HG02885 (cell line): Measurements from ENCODE around the gene BTG1.

ENCODE experiments used
- ATAC-seq: cut with Tn5 transposase; IDR thresholded peaks from one replicate; pipeline ENCODE4 v1.9.1; 2021; ENCODE audit warnings: mild to moderate bottlenecking; ENCODE audit not compliant: unreplicated experiment, poor library complexity

BTG1 gene

GRCh38 chr12:92105676-92106075 lies 40.0 kb downstream of the BTG1 start:
- ATAC-seq, result no peak

DNA sequence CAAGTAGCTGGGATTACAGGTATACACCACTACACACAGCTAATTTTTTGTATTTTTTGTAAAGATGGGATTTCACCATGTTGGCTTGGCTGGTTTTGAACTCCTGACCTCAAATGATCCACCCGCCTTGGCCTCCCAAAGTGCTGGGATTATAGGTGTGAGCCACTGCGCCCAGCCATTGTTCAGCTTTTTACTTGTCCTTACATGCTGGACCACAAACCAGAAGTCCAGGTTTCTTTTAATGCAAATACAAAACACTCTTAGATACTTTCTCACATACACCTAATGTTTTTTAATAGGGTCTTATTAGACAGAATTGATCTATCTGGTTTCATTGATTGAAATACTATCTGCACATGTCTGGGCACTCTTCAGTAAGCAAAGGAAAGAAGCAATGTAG lies 40.5 kb downstream of the BTG1 start:
- no peak for ATAC-seq

DNA sequence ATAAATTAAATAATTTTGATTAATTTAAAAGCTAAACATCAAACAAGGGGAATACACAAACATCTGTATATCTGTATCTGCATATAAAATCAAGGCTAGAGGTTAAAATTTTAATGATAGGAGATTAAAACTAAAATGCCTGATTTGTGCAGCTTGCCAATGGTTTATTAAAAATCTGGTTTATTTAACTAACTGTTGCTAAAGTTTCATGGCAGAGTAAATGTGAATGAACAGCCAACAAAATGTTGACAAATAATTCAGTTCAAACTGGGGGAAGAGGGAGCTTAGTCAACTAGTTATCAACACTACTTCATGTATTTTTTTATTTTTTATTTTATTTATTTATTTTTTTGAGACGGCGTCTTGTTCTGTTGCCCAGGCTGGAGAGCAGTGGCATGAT lies 43.0 kb downstream of the BTG1 start:
- no peak for ATAC-seq

DNA sequence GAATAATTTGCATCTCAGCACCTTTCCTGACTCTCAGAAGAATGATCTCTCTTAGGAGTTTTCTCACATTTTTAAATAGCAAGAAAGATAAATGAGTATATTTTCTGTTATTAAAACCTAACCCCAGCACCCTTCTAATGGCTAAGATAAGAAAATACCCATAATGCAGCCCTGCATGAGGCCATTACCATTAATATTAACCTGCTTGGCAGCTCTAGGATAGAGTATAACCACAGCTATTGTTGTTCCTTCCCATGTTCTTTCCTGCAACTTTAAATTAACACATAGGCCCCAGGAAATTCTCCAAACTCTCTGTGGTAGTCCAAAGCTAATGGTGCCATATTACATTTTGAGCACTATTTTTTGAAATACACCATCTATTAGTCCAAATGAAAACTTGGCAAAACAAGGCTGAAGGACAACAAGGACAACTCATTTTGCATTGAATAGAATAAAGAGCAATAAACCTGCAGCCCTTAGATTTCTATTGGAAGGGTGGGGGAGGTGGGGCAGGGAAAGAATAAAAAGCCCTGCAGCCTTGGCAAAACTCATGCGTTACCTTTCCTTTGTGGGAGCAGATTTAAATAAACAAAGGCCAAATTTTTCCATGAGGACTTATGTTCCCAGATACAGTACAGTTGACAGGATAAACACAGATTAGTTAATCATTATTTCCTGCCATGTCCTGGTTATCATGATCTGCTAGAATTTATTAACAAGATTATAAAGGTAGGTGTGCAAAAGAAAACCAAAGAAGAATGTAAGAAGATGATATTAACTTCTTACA lies 46.9 kb downstream of the BTG1 start:
- no peak for ATAC-seq

DNA sequence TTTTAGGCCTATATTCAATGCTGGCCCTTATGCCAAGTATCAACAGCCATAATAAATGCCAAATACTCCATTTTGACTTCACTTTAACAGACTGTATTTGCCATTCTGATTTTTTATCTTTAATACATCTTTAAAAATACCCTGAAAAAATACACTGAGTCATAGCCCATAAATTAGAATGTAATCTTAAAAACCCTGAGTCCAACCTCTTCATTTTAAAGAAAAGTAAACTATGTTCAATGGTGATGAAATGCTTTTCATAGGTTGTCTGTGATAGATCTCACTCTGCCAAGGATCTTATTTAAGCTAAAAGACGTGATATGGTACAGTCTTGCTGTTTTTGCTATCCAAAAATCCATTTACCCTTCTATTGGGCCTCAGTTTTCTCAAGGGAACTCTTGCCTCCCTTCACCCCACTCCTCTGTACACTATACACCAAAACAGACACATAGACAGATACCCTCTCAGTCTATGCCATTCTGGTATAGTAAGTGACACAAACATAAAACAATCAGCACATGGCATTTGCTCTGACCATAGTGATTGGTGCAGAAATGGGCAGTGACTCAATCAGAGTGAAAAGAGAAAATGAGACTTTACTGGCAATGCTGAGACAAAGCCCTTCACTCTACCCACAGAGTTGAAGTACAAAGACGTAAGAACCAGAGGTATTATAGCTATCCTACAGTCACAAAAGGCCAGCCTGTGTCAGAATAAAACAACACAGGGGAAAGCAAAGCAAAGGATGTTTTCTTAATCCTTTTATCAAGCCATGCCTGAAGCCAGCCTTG lies 49.1 kb downstream of the BTG1 start:
- ATAC-seq, result no peak

- peak; percentile 41 for ATAC-seq
Observed at GRCh38 chr12:92094751-92095161, 50.9 kb downstream of the BTG1 start.

DNA sequence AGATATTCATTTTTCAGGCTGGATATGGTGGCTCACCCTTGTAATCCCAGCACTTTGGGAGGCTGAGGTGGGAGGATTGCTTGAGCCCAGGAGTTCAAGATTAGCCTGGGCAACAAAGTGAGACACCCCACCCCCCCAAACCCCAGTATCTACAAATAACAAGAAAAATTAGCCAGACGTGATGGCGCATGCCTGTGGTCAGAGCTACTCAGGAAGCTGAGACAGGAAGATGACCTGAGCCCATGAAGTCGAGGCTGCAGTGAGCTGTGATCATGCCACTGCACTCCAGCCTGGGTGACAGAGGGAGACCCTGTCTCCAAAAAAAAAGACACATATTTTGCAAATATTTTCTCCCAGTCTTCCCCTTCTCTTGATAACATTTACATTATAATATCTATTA lies 51.3 kb downstream of the BTG1 start:
- ATAC-seq, result peak; percentile 71
